Endothelial cell of umbilical vein (primary cell): ENCODE results near the gene DGCR6. TPM values are rescaled to one million over a fixed set of nuclear protein-coding genes. Genes with fewer than 3 reads are reported as not detected.

Experiments used
- BruUV-seq: library from RNA; stranded (reverse); fragments of 400-500 nt; replicated peaks from 2 replicates; lab custom pipeline; 2021; lab: Mats Ljungman, UMichigan
- CTCF ChIA-PET: fragments of 300-600, 350-600 bp; sonication (Branson Sonifier 250); formaldehyde crosslinking; loops from one replicate; lab custom pipeline; 2021; ENCODE audit warnings: antibody characterized with exemption, inconsistent platforms; lab: Charles Lee
- POLR2A ChIA-PET: fragments of 300-600, 350-600 bp; sonication (Branson Sonifier 250); formaldehyde crosslinking; loops from one replicate; lab custom pipeline; 2021; ENCODE audit warnings: antibody characterized with exemption, inconsistent platforms; lab: Charles Lee
- DNase-seq: peaks from one replicate; pipeline ENCODE4 v3.0.0-alpha.2; 2011; ENCODE audit warnings: low read depth, low spot score
- FAIRE-seq: peaks from 2 replicates; lab custom pipeline; 2011; peaks lifted over from hg19 to GRCh38; lab: Jason Lieb, UNC
- H2AFZ ChIP-seq: 2 replicates; pipeline ENCODE4 v1.6.0; 2012; ENCODE audit warnings: low read depth, low read length, control low read depth, inconsistent platforms
- H3K27ac ChIP-seq: 2 replicates; pipeline ENCODE4 v1.5.1; 2011; ENCODE audit warnings: low read depth, mild to moderate bottlenecking, control low read depth, low read length, moderate library complexity; ENCODE audit not compliant: insufficient read depth
- H3K27me3 ChIP-seq, 2 experiments: 2 replicates each; pipeline versions ENCODE4 v1.6.0 to v1.6.1; 2011; ENCODE audit warnings: low read length in 2 of 2, mixed read lengths in 1 of 2; ENCODE audit not compliant: control insufficient read depth in 2 of 2, insufficient read depth in 2 of 2
- H3K36me3 ChIP-seq, 2 experiments: 2 replicates in 1 of 2; 3 replicates in 1 of 2; pipeline ENCODE4 v1.5.1; 2011; ENCODE audit warnings: low read length in 2 of 2, mild to moderate bottlenecking in 1 of 2, moderate library complexity in 1 of 2; ENCODE audit not compliant: control insufficient read depth in 2 of 2, insufficient read depth in 2 of 2; ENCODE audit errors: extremely low read depth in 1 of 2
- H3K4me1 ChIP-seq: 3 replicates; pipeline ENCODE4 v1.5.1; 2011; ENCODE audit warnings: mild to moderate bottlenecking, low read length; ENCODE audit not compliant: control insufficient read depth, insufficient read depth; ENCODE audit errors: extremely low read depth
- H3K4me2 ChIP-seq: 2 replicates; pipeline ENCODE4 v1.6.1; 2011; ENCODE audit warnings: low read length, control low read depth, mixed read lengths; ENCODE audit not compliant: insufficient read depth
- H3K4me3 ChIP-seq, 3 experiments: fragments of 200-600 bp in 1 of 3; sonication (generic), shearing (Covaris generic) in 1 of 3; replicated peaks in 1 of 3; 2 replicates each; pipeline ENCODE4 v1.5.1; 2011 to 2016; ENCODE audit warnings: control low read depth in 3 of 3, low read length in 3 of 3, mild to moderate bottlenecking in 2 of 3, inconsistent platforms in 1 of 3, low read depth in 1 of 3, moderate library complexity in 1 of 3; ENCODE audit not compliant: insufficient read depth in 1 of 3
- H3K79me2 ChIP-seq: 2 replicates; pipeline ENCODE4 v1.6.0; 2012; ENCODE audit warnings: low read length, inconsistent platforms; ENCODE audit not compliant: control insufficient read depth, insufficient read depth
- H3K9ac ChIP-seq: replicated peaks from 2 replicates; pipeline ENCODE3; 2011; ENCODE audit warnings: low read length, control low read depth; ENCODE audit not compliant: insufficient read depth; ENCODE audit errors: extremely low read depth
- H3K9me1 ChIP-seq: replicated peaks from 3 replicates; pipeline ENCODE4 v1.6.0; 2011; ENCODE audit warnings: mild to moderate bottlenecking, low read length; ENCODE audit not compliant: control insufficient read depth, insufficient read depth; ENCODE audit errors: extremely low read depth
- H3K9me3 ChIP-seq: replicated peaks from 2 replicates; pipeline ENCODE4 v1.5.1; 2012; ENCODE audit warnings: low read length, inconsistent platforms; ENCODE audit not compliant: control insufficient read depth, insufficient read depth
- H4K20me1 ChIP-seq: replicated peaks from 2 replicates; pipeline ENCODE3; 2011; ENCODE audit warnings: mild to moderate bottlenecking, low read length; ENCODE audit not compliant: control insufficient read depth, insufficient read depth; ENCODE audit errors: extremely low read depth
- EZH2 ChIP-seq: IDR thresholded peaks from 2 replicates; pipeline ENCODE4 v1.6.1; 2012; ENCODE audit warnings: borderline replicate concordance, low read depth, mild to moderate bottlenecking, moderate library complexity, low read length, inconsistent platforms; ENCODE audit not compliant: severe bottlenecking
- FOS ChIP-seq: IDR thresholded peaks from 2 replicates; pipeline ENCODE4 v1.6.1; 2011; ENCODE audit warnings: mild to moderate bottlenecking, low read length, moderate library complexity, borderline replicate concordance; ENCODE audit not compliant: insufficient read depth
- GATA2 ChIP-seq: IDR thresholded peaks from 2 replicates; pipeline ENCODE4 v1.7.0; 2011; ENCODE audit warnings: low read depth, mild to moderate bottlenecking, moderate library complexity, mixed read lengths, low read length; ENCODE audit not compliant: insufficient read length, insufficient read depth
- JUN ChIP-seq: IDR thresholded peaks from 2 replicates; pipeline ENCODE4 v1.6.1; 2011; ENCODE audit warnings: borderline replicate concordance, low read depth; ENCODE audit not compliant: insufficient read length, insufficient read depth
- MYC ChIP-seq: IDR thresholded peaks from one replicate; pipeline ENCODE4 v1.6.1; 2011; ENCODE audit warnings: mild to moderate bottlenecking, low read depth, low read length
- POLR2A ChIP-seq: IDR thresholded peaks from 2 replicates; pipeline ENCODE4 v1.6.1; 2012; ENCODE audit warnings: low read depth, mild to moderate bottlenecking, control low read depth, low read length
- POLR2AphosphoS5 ChIP-seq: IDR thresholded peaks from 2 replicates; pipeline ENCODE4 v1.6.1; 2012; ENCODE audit warnings: low read depth, mild to moderate bottlenecking, control low read depth, low read length, moderate library complexity; ENCODE audit not compliant: insufficient read depth
- dilution Hi-C: fragments of 300-500 bp; cut with MboI; formaldehyde crosslinking; loops from one replicate; pipeline ENCODE4 v1.15.0; 2019; ENCODE audit warnings: low sequenced_read_pairs; ENCODE audit not compliant: extremely low pct_ligation_motif_present
- intact Hi-C: fragments of 100-400 bp; cut with micrococcal nuclease; formaldehyde crosslinking; loops from one replicate; pipeline ENCODE4 v1.10.0; 2022
- polyA plus RNA-seq, 4 experiments: library from polyadenylated mRNA; depleted of rRNA in 3 of 4; stranded (reverse) in 3 of 4; unstranded in 1 of 4; fragments of >200 nt; gene quantifications; 2 replicates each; pipeline versions ENCODE4 v1.2.1 to v1.2.3, GENCODE V29; 2011 to 2012; ENCODE audit warnings: missing spikeins in 1 of 4
- total RNA-seq: library from RNA; stranded (reverse); gene quantifications from 2 replicates; pipeline ENCODE4 v1.2.3, GENCODE V29; 2021
- TF ChIP-seq, protein P1 (sequence below): IDR thresholded peaks from 2 replicates; pipeline ENCODE4 v1.6.1; 2011; ENCODE audit not compliant: insufficient read depth, insufficient read length
- TF ChIP-seq, protein P2 (sequence below), 2 donors: IDR thresholded peaks; 1 replicate in 1 of 2; 2 replicates in 1 of 2; pipeline ENCODE4 v1.5.1; 2011; ENCODE audit warnings: low read length in 2 of 2, mild to moderate bottlenecking in 2 of 2, moderate library complexity in 2 of 2, control low read depth in 1 of 2, inconsistent platforms in 1 of 2, low read depth in 1 of 2; ENCODE audit not compliant: insufficient read depth in 1 of 2; ENCODE audit errors: extremely low read depth in 1 of 2

Gene DGCR6
- total and polyA plus RNA-seq, 2 donors (not counting 3 experiments of a cell fraction or from before 2014, with no cell fraction given) = 0.95 to 1.1 TPM

GRCh38 chr22:18931905-18932652, 26.0 kb downstream of the DGCR6 start:
- Histone ChIP-seq H3K36me3 (no peaks in the 10 kb centered on the region), H3K9ac (no peak overlapping the region), H3K4me2 (no peak overlapping the region), H3K27me3 (no peaks in the 10 kb centered on the region), H3K9me1 (no peaks in the 10 kb centered on the region), H3K79me2 (no peaks in the 10 kb centered on the region), H3K27ac (no peak overlapping the region), H3K4me1 (no peaks in the 10 kb centered on the region), H3K4me3 (no peak overlapping the region), H3K9me3 (no peaks in the 10 kb centered on the region), H4K20me1 (no peaks in the 10 kb centered on the region), H2AFZ (no peak overlapping the region)
- intact Hi-C loops (no loop called here), dilution Hi-C loops (no loop called here)
- no peak for TF ChIP-seq MYC
- TF ChIP-seq GATA2 = no peak
- TF ChIP-seq EZH2 = no peak
- TF ChIP-seq, protein P1, sequence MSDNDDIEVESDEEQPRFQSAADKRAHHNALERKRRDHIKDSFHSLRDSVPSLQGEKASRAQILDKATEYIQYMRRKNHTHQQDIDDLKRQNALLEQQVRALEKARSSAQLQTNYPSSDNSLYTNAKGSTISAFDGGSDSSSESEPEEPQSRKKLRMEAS = no peak
- no peak for TF ChIP-seq FOS
- TF ChIP-seq, protein P2, sequence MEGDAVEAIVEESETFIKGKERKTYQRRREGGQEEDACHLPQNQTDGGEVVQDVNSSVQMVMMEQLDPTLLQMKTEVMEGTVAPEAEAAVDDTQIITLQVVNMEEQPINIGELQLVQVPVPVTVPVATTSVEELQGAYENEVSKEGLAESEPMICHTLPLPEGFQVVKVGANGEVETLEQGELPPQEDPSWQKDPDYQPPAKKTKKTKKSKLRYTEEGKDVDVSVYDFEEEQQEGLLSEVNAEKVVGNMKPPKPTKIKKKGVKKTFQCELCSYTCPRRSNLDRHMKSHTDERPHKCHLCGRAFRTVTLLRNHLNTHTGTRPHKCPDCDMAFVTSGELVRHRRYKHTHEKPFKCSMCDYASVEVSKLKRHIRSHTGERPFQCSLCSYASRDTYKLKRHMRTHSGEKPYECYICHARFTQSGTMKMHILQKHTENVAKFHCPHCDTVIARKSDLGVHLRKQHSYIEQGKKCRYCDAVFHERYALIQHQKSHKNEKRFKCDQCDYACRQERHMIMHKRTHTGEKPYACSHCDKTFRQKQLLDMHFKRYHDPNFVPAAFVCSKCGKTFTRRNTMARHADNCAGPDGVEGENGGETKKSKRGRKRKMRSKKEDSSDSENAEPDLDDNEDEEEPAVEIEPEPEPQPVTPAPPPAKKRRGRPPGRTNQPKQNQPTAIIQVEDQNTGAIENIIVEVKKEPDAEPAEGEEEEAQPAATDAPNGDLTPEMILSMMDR (IDR thresholded peaks at IDR 0.05; ENCODE audit: extremely low read depth in 1 of 2, insufficient read depth in 1 of 2, low read depth in 1 of 2, low read length in 2 of 2) = no peak
- TF ChIP-seq POLR2AphosphoS5 = no peak
- no peak for TF ChIP-seq POLR2A
- TF ChIP-seq JUN = no peak
- DNase-seq (no peak), FAIRE-seq (no peak)
- BruUV-seq = no TSS peak
- CTCF ChIA-PET = no interaction called here
- POLR2A ChIA-PET = no interaction called here
